T follicular helper cell (primary cell): ENCODE data around the gene C10orf62.
"Not testable (repeated sequence)": the region's sequence is repeated elsewhere in the genome, so short reads cannot be mapped to it uniquely, and the experiment has no call there.

Experiments
- DNase-seq: peaks from one replicate; pipeline ENCODE4 v3.0.0-alpha.2; 2020; ENCODE audit warnings: low read depth

Gene C10orf62

GRCh38 chr10:97627731-97628130 is 38.2 kb downstream of the C10orf62 start:
- DNase-seq, result no peak

GRCh38 chr10:97628228-97628627 is 38.7 kb downstream of the C10orf62 start:
- no peak for DNase-seq

GRCh38 chr10:97629289-97629688 is 39.8 kb downstream of the C10orf62 start:
- DNase-seq, result no peak

- no peak for DNase-seq
Observed at GRCh38 chr10:97631098-97631497, 41.6 kb downstream of the C10orf62 start.

- peak; percentile 88 for DNase-seq
Observed at GRCh38 chr10:97632949-97633884, 43.7 kb downstream of the C10orf62 start, which contains the start of gene MORN4. Gene MORN4 (minus strand): TSS chr10:97633500. CDS start chr10:97619653, 13,847 bp downstream.

GRCh38 chr10:97633921-97634320 is 44.4 kb downstream of the C10orf62 start:
- DNase-seq, result no peak

- DNase-seq, result no peak
Observed at GRCh38 chr10:97635577-97635976, 46.1 kb downstream of the C10orf62 start.

GRCh38 chr10:97639090-97639489 is 49.6 kb downstream of the C10orf62 start:
- DNase-seq, result not testable (repeated sequence)

DNA sequence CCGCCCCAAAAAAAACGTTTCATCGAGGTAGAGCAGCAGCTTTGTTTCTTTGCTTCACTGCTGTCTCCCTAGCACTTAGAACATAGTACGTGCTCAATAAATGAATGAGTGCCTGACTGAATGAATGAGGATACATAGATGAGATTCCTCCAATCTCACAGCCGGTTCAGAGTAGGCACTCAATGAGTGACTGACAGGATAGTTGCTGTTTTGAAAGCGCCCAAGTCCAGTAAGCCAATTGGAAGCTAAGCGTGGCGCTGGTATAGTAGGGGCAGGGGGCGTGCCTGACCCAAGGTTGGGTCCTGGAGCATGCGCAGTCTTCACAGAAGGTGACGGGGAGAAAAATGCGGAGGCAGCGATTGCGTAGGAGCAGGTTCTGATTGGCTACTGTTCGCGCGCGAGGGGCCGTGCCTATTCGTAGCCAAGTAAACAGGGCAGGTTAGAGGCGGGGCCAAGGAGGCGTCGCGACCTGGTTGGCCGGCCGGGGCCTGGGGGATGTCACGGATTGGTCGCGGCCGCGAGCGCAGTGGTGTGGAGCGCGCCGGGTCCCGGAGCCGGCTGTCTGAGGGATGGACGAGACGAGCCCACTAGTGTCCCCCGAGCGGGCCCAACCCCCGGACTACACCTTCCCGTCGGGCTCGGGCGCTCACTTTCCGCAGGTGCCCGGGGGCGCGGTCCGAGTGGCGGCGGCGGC is 50.8 kb downstream of the C10orf62 start, which contains the start of gene PI4K2A:
Gene PI4K2A, plus strand, starts transcription at position 498 of the 694 bp plus-strand sequence. Its CDS starts 72 bp downstream, at position 570.
- peak; percentile 97 for DNase-seq
